Measurements from ENCODE around the gene ATRN.
A peak's percentile ranks its signal among the peaks of the same experiment; 100 is the strongest.
"Not testable (repeated sequence)": the region's sequence is repeated elsewhere in the genome, so short reads cannot be mapped to it uniquely, and the experiment has no call there.

The ATRN gene

GRCh38 chr20:3576363-3576762, 105.5 kb downstream of the ATRN start:
- no peak for DNase-seq

DNA sequence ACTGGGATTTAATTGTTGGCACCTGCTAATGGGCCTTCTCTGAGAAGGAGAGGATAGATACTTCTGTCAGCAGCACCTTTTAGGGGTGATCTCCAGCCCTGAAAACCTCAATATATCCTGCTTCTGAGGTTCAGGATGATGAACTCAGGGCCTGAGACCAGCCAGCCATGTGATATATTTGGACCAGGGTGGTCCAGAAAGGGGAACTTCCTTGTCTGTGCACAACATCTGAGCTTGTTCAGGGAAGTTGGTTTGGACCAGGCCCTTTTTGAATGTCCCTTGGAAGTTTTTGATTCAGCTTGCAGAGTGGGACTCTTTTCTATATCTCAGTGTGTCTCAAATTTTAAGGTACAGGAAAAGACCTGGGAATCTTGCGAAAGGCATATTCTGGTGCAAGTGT, 106.5 kb downstream of the ATRN start:
- no peak for DNase-seq

DNA sequence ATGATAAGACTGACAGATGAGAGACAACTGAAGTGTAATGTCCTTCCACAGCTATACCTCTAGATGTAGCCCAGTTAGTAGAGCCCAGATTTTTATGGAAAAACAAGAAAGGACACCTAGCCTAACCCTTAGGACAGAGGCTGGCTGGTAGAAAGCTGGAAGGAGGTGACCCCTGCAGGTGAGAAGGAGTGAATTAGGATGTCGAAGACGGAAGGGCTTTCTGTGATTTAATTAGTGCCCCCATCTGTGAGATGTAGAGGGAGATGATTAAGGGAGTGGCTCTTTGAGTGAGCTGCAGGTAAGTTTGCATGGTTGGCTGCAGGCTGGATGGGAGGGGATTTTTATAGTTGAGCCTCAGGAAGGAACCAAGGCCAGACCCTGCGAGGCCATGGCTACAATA, 109.6 kb downstream of the ATRN start:
- no peak for DNase-seq

GRCh38 chr20:3583765-3584164, 112.9 kb downstream of the ATRN start:
- DNase-seq, result no peak

DNA sequence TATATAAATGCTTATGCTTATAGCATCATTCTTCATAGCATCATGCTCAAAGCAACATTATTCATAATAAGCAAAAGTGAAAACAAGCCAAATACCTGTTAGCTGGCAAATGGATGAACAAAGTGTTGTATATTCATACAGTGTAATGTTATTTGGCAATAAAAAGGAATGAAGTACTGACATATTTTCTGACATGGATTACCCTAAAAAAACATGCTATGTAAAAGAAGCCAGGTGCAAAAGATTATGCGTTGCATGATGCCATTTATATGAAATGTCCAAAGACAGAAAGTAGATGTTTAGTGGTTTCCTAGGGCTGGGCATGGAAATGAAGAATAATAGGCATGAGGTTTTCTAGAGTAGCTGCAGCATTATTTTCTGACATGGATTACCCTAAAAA, 115.3 kb downstream of the ATRN start:
- no peak for DNase-seq

GRCh38 chr20:3590164-3590563, 119.3 kb downstream of the ATRN start:
- no peak for DNase-seq

- no peak for DNase-seq
These were observed 122.1 kb downstream of the ATRN start for GRCh38 chr20:3592931-3593330.

GRCh38 chr20:3595541-3595940, 124.7 kb downstream of the ATRN start:
- no peak for DNase-seq

GRCh38 chr20:3603108-3603507, 132.3 kb downstream of the ATRN start:
- no peak for DNase-seq

- DNase-seq, result not testable (repeated sequence)
These were observed 134.6 kb downstream of the ATRN start for GRCh38 chr20:3605386-3605886.

DNA sequence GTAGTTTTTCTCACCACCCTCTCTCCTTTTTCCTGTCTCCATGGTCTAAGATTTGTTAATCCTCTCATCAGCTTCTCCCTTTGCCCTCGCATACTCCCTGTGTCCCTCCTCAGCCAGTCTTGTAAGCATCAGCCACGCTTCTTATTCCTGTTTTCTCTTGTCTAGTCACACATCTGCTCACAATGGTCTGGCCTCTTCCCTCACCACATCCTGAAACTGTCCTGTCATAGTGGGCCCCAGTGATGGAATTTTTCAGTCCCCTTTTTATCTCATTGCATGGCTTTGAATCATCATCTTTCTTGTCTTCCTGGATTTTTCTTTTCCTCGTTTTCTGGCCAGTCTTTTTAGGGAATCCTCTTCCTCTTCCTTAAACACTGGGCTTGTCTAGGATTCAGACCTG, 135.2 kb downstream of the ATRN start:
- DNase-seq, result no peak

DNA sequence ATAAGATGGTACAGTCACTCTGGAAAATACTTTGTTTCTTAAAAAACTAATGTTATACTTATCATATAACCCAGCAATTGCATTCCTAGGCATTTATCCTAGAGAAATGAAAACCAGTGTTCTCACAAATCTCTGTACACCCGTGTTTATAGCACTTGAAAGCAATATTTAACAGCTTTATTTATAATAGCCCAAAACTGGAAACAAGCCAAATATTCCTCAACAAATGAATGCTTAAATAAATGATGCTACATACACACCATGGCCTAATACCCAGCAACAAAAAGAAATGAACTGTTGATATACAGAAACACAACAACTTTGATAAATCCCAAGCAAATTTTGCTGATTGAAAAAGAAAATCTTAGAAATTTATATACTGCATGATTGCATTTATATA, 141.1 kb downstream of the ATRN start:
- DNase-seq, result no peak

DNA sequence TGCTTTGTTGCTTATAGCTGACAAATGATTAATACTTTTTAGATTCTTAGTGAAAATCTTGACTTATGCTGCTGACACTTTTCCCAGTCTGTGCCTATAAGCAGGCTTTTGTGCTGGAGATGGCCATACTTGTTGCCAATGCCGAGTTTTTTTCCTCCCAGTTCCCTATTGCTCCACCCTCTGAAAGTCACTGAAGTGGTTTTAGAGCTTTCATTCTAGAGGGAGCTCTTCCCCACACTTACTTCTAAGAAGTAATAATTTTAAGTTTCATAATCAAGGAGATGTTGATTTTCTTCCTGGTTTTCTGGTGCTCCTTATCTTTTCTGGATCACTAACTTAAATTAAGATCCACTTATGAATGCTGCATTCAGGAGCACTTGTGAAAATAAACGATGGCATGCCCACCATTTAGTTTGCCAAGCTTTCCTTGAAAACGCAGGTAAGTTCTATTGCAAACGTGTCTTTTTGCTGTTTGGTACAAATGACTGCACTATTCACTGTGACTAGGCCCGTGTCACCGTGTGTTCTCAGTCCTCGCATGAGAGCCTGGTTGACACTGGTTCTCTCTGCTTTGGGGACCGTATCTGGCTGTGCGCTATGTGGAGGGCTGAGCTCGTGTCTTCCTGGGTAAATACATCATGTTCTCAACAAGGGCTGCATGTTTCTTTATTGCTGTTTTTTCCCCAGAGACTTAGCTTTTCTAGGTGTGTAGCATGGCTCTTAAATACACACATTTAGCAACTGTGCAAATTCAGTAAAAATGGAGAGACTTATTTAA, 142.2 kb downstream of the ATRN start:
- DNase-seq, result no peak

DNA sequence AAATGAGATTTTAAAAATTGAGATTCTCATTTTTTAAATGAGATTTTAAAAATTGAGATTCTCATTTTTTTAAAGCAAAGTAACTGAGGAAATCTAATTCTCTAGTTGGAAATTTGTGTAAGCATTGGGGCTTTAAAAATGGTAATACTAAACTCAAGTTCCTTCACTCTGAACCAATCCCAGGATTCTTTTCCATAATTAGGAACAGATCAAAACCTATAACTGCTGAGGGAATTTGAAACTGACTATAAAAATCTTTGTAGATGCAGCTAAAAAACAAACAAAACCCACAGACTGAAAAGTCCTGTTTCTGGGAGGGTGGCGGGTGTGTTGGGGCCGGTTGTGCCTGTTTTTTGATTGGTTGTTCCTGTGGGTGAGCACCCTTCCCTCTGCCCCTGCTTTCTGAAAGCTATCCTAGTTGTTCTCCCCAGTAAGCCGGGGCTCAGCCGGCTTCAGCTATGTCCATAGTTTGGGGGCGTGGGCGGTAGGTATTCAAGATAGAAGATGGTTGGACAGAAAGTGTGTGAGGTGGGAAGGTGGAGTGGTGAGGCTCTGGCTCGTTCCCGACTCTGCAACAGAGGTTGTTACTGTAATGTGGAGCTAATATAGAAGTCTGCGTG, 143.1 kb downstream of the ATRN start:
- peak; percentile 28 for DNase-seq

DNA sequence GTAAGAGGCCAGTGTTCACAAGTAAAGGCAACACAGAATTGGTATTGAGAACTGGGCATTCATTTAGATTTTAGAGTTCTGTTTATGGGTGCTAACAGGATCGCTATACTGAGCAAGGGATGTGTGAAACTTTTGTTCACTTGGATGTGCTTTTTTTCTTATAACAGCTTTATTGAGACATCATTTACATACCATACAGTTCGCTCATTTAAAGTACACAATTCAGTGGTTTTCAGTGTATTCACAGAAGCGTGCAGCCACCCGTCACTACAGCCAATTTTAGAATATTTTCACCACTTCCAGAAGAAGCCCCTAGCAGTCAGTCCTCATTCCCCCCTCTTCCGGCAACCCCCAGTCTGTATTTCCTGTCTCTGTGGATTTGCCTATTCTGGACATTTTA, 143.6 kb downstream of the ATRN start:
- DNase-seq, result no peak

DNA sequence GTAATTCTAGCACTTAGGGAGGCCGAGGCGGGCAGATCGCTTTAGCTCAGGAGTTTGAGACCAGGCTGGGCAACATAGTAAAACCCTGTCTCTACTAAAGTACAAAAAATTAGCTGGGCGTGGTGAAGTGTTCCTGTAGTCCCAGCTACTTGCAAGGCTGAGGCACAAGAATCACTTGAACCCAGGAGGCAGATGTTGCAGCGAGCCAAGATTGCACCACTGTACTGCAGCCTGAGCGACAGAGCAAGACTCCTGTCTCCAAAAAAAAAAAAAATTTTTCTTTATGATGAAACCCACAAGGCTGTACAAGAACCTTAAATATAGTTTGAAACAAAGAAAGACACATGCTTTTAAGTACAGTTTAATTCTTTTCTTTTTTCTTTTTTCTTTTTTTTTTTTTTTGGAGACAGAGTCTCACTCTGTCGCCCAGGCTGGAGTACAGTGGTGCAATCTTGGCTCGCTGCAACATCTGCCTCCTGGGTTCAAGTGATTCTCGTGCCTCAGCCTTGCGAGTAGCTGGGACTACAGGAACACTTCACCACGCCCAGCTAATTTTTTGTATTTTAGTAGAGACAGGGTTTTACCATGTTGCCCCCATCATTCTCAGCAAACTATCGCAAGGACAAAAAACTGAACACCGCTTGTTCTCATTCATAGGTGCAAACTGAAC, 144.5 kb downstream of the ATRN start:
- DNase-seq, result not testable (repeated sequence)

- no peak for DNase-seq
These were observed 145.4 kb downstream of the ATRN start for GRCh38 chr20:3616250-3616649.

DNA sequence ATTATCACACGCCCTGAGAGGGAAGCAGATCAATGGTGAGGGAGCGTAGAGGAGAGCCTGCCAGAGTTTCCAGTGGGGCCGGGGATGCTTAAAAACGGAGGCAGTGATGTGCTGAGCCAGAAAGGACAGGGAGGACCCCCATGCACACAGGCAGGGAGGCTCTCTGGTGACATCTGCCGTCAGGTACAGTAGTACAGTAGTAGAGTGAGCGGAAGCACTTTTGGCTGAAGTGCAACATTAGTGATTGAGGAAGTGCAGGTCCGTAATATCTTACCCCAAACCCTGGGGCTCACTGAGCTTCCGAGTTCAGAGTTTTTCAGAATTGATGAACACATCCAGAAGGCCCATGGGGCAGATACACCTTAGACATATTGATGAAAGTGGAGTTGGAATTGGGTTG, 150.3 kb downstream of the ATRN start:
- DNase-seq, result no peak

DNA sequence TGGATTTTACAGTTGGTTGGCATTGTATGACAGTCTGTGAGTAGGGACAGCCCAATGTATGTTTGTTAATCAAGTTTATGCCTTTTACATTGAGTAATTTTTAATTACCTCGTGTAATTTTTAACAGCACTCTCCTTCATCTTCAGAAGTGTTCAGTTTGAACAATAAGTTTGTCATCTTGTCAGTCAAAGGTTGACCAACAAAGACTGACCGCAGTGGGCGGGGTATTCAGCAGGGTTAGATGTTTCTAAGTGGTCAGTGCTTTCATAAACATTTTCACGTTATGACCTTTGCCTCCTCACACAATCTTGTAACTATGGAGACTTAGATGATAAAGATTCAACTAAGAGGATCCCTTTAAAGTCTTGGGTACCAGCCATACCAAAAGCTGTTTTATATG, 151.6 kb downstream of the ATRN start:
- no peak for DNase-seq

GRCh38 chr20:3627476-3627875, 156.7 kb downstream of the ATRN start:
- DNase-seq, result no peak

GRCh38 chr20:3628502-3629314, 157.9 kb downstream of the ATRN start:
- no peak for DNase-seq

GRCh38 chr20:3629893-3630292, 159.1 kb downstream of the ATRN start:
- DNase-seq, result no peak

DNA sequence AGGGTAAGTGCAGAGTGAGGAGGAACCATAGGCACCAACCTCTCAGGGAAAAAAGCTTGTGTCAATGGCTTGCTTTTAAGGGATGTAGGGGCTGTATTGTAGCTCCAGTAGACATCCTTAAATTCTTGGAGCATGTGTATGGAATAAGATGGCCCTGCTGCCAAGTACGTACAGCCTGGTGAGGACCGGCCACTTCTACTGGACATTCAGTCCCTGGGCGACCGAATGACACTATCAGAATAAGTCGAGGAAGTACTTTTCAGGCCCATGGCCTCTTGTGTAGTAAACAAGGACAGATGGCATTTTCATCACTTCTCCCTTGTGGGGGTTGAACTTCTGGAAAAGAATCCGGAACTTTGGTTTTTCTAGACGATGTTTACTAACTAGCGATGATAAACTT, 159.6 kb downstream of the ATRN start:
- DNase-seq, result no peak
